ENCODE measurements around the gene HAUS2.
"Not testable (repeated sequence)": the region's sequence is repeated elsewhere in the genome, so short reads cannot be mapped to it uniquely, and the experiment has no call there.

HAUS2 gene

GRCh38 chr15:42576040-42576594, 27.5 kb downstream of the HAUS2 start:
- no peak for DNase-seq (ENCODE audit: low spot score)

GRCh38 chr15:42576776-42577175, 28.1 kb downstream of the HAUS2 start:
- DNase-seq (ENCODE audit: low spot score) = no peak

GRCh38 chr15:42577514-42578031, 28.9 kb downstream of the HAUS2 start:
- no peak for DNase-seq (ENCODE audit: low spot score)

- no peak for DNase-seq (ENCODE audit: low spot score)
Observed at GRCh38 chr15:42578984-42579537, 30.4 kb downstream of the HAUS2 start.

GRCh38 chr15:42581272-42581730, 32.7 kb downstream of the HAUS2 start:
- DNase-seq (ENCODE audit: low spot score) = peak; percentile 71

- DNase-seq (ENCODE audit: low spot score) = no peak
Observed at GRCh38 chr15:42582569-42583375, 34.1 kb downstream of the HAUS2 start.

GRCh38 chr15:42584031-42584765, 35.6 kb downstream of the HAUS2 start:
- DNase-seq (ENCODE audit: low spot score) = no peak

GRCh38 chr15:42590619-42591237, 42.1 kb downstream of the HAUS2 start:
- DNase-seq (ENCODE audit: low spot score) = no peak

- peak; percentile 69 for DNase-seq (ENCODE audit: low spot score)
Observed at GRCh38 chr15:42591238-42591934, 42.7 kb downstream of the HAUS2 start.

- DNase-seq (ENCODE audit: low spot score) = no peak
Observed at GRCh38 chr15:42592716-42593115, 44.1 kb downstream of the HAUS2 start.

GRCh38 chr15:42593143-42593542, 44.5 kb downstream of the HAUS2 start:
- DNase-seq (ENCODE audit: low spot score) = no peak

- no peak for DNase-seq (ENCODE audit: low spot score)
Observed at GRCh38 chr15:42594095-42594494, 45.5 kb downstream of the HAUS2 start.

- no peak for DNase-seq (ENCODE audit: low spot score)
Observed at GRCh38 chr15:42595626-42596240, 47.1 kb downstream of the HAUS2 start.

GRCh38 chr15:42601316-42601715, 52.7 kb downstream of the HAUS2 start:
- not testable (repeated sequence) for DNase-seq (ENCODE audit: low spot score)

GRCh38 chr15:42602501-42602900, 53.9 kb downstream of the HAUS2 start:
- DNase-seq (ENCODE audit: low spot score) = no peak

GRCh38 chr15:42603978-42604377, 55.3 kb downstream of the HAUS2 start:
- DNase-seq (ENCODE audit: low spot score) = no peak

- no peak for DNase-seq (ENCODE audit: low spot score)
Observed at GRCh38 chr15:42604894-42605744, 56.5 kb downstream of the HAUS2 start.

GRCh38 chr15:42605796-42606195, 57.2 kb downstream of the HAUS2 start:
- DNase-seq (ENCODE audit: low spot score) = no peak

- DNase-seq (ENCODE audit: low spot score) = no peak
Observed at GRCh38 chr15:42608110-42608531, 59.5 kb downstream of the HAUS2 start.

All from HuH-7 (cell line).